Measurements from ENCODE around the gene AMELX.

Gene AMELX

DNA sequence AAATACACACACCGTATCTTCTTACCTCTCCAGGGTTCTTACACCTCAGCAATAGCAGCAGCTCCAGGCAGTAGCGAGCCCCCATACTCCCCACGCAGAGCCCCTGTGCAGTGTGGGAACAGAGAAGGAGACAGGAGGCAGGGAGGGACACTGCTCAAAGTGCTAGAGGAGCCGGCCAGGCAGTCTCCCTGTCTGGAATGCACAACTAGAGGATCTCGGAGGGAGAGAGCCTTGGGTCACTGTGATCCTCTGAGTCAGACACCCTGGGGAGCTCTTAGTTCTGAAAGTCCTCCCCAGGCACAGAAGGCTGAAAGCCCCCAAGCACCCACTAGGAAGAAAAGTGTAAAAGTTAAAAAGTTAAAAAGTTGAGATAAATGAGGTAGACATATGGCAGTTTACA, 16.0 kb downstream of the AMELX start:
- no peak for DNase-seq (ENCODE audit: low read depth in 3 of 3)

DNA sequence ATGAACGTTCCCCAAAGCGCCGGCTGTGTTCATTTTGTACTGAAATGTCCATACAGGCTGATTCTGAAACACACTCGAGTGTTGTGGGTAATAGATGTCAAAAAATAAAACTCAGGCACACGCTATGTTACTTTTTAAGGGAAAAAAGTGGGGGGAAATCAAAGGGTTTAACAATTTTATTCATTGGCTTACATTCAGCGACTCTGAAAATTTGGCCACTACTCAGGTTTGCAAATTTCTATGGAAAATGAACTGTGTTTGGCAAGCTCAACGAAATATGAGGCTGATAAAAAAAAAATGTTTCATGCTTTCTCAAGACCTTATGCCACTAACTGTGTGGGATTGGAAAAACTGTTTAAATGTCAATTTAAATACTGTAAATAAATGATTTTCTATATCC, 18.5 kb downstream of the AMELX start:
- DNase-seq (ENCODE audit: low read depth in 3 of 3), result no peak

DNA sequence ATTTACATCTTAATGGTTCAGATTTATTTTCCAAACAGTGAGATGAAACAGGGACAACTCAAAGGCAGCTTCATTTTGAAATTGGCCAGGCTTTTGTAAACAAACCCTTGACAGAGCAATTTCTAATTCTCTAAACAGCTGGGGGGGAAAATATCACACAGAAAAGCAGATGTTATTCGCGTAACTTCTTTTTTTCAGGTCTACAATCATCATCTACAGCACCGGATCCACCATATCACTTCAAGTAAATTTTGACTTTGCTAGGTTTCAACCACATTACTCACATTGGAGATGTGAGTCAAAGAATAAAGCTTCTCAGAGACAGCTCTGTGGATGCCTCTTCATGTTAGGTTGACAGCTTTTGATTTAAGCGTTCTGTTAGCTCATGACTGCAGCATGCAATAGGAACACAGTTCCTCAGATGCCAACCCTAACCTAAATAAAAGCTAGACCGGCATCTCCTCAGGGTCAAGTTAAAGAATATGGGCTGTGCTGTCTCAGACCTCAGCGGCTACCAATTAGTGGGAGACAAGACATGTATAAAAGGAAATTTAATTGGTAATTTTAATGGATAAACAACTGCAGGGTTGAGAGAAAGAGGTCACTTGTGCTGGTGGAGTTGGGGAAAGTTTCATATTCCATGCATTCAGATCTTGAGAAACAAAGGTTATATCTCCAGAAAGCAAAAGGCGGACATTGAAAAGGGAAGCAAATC, 26.8 kb downstream of the AMELX start:
- no peak for DNase-seq (ENCODE audit: low read depth in 3 of 3)

DNA sequence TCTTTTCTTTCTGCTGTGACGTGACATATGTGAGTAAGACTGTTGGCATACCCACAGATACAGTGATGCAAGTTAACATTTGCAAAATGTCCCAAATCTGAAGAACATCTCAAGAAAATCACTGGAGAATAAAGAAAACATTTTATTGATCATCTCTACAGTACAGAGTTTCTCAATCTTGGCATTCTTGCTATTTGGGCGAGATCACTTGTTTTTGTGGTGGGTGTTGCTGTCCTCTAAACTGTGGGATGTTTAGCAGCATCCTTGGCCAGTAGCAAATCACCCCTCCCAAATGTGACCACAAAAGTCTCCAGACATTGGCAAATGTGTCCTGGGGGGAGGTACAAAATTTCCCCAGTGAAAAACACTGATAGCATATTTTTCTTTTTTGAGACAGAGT, 28.8 kb downstream of the AMELX start:
- DNase-seq (ENCODE audit: low read depth in 3 of 3), result no peak

DNA sequence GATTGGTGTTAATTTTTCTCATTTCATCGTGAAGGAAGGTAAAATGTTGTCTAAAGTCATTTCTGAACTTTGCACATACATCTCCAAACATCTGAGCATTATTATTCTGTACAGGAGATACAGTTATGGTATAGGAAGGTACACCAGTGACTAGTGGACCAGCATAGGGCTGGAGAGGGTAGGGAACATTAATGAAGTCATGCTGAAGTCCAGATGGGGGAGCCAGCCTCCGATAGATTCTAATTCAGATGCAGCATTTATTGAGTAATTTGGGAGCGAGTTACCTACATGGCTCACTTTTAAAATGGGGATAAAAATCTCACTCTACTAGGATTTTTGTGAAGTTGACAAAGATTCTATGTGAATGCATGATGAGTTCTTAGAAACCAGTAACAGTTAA, 34.9 kb downstream of the AMELX start:
- no peak for DNase-seq (ENCODE audit: low read depth in 3 of 3)

DNA sequence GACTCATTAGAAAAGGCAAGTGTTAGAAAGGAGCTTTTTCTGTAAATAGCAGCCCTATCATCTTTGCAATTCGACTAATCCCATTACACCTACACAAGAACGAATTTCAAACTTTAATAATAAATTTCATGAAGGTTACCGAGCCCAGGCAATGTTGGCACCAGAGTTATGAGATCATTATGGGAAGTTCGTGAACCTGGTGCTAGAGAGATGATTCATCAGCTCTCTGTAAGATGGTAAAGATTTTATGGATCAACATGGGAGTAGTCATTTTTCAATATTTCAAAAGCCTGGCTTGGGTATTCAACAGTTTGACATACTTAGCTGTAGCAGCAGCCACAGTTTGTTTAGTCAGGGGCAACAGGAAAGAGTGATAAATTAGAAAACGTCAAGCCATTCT, 35.8 kb downstream of the AMELX start:
- no peak for DNase-seq (ENCODE audit: low read depth in 3 of 3)

DNA sequence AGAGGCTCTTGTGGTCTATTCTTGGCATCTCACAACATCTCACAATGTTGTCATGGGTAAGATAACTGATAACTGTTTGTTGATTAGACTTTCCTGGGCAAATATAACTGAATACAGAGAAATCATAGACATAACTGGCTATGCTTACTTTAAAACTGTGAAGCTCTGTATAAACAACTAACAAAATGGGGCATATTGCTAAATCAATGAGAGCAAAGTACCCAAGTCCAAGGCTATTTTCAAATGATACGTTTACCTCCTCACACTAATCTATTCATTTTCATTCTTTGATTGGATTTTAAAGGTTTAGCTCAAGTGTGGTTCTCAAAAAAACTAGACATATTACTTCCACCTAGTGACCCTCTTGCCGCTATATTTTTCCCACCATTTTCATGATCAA, 38.6 kb downstream of the AMELX start:
- no peak for DNase-seq (ENCODE audit: low read depth in 3 of 3)

DNA sequence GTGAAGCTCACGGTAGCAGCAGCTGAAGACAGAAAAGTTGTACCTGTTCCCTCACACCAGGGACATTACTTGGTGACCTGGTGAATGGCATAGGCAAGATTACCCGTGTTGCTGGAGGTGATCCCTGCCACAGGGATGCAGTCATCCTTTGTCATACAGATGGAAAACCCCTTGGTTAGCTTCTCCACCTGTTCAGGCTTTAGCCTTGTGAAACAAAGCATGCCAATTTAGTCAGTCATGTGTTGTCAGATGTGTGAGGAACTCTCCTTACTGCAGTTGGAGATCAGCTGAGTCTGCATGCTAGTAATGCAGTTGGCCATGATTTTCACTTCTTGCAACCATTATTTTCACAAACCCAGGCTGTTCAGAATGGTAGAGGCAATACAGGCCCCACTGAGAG, 41.0 kb downstream of the AMELX start:
- DNase-seq (ENCODE audit: low read depth in 3 of 3), result no peak

DNA sequence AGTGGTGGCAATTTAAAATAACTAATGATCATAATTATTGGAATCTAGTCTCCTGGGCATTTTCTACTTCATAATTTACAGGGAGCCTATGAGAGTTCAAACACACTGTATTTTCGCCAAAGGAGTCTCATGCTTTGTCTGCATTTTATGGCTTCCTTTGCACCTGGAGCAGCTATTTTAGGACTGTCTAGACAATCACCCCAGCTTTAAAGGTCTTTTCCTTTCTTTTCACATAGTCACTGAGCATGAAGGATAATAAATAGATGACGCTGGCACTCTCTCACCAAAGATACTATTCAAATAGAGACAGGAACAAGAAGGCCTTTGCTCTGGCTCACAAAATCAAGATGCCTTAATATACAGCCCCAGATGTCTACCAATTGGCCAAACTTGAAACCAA, 43.0 kb downstream of the AMELX start:
- DNase-seq (ENCODE audit: low read depth in 3 of 3), result no peak

DNA sequence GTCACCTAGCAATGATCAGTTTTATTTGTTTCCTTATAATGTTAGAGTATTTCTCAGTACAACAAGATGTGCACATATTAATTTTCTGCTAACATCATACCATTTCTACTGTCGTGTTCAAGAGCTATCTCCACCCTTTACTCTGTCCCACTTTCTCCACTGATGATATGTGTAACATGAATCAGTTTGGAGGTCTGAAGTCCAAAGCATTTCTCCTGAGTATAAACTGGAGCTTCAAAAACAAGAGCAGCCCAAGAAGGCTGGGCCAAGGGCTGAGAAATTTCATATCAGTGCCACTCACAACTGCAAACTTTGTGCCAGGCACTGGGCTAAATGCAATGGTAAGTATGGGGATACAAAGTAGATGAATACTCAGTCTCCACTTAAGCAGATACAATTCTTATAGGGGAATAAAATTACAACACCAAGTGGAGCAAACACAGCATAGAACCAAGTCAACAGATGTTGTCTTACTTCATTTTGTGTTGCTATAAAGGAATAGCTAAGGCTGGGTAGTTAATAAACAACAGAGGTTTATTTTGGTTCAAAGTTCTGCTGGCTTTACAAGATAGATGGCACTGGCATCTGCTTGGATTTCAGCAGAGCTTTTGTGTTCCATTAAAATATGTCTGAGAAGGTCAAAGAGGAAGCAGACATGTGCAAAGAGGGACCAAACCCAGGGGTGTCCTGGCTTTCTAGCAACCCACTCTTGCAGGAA, 44.2 kb downstream of the AMELX start:
- DNase-seq (ENCODE audit: low read depth in 3 of 3), result no peak

DNA sequence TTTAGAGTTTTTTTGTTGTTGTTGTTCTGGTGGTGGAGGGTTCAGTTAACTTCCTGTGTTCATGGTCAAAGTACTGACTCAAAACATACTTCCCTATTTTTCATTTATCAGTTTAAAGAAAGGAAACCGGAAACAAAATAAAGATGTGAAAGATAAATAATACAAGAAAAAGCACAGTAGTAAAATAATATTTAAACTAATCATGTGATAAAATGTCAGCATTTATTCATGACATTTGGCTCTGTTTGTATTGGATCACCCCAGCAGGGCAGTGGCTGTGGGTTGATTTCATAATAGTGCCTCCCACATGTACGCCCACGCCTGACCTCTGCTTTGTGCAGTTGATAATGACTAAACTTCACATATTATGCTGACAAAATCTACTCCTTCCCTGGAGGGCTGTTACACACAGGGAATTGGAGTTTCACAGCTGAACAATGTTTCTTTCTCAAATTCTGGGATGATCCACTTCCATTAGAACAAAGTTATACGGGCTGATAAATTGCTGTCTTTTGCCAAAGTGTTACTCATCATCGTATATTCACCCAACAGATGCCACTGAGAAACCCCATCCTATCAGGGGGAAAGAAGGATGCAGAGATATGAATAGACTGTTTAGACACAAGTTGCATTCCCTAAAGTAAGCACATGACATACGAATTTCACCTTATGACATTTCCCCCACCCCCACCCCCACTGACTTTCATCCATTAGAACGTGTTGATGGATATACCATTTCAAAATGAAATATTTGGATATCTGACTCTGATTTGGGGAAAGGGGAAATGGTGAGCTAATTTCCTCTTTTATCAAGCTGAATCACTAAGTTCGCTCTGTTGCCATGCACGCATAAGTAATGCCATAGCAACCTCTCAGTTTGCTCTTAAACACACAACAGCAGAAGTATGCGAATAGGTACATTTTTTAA, 48.3 kb downstream of the AMELX start:
- DNase-seq (ENCODE audit: low read depth in 3 of 3), result no peak

DNA sequence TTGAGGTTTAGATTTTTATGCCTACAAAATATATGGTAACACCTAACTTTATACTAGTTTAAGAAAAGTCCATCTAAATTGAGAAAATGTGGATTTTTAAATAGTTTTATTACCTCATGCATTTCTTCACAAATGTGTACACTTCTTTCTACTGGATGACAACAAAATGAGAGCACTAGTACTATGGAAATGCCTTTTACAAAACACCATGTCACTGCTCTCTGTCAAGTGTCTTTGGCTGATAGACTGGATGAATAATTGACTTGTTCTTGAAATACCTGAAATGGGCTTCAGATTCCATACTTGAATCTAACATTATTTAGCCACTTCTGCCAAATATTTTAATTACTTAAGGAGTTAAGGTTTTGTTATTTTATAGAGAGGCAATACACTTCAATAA, 49.5 kb downstream of the AMELX start:
- no peak for DNase-seq (ENCODE audit: low read depth in 3 of 3)

DNA sequence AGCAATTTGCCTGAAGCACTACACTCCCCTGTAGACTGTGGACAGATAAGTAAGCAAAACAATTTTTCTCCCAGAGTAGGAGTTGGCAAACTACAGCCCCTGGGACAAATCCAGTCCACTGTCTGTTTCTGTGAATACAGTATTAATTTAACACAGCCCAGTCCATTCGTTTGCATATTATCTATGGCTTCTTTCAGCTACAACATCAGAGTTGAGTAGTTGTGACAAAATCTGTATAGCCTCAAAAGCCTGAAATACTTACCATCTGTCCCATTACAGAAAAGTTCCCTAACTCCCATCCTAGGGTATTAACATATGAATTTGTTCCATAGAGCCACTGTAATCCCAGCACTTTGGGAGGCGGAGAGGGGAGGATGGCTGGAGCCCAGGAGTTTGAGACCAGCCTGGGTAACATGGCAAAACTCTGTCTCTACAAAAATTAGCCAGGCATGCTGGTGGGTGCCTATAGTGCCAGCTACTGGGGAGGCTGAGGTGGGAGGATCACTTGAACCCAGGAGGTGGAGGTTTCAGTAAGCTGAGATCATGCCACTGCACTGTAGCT, 53.0 kb downstream of the AMELX start:
- no peak for DNase-seq (ENCODE audit: low read depth in 3 of 3)

DNA sequence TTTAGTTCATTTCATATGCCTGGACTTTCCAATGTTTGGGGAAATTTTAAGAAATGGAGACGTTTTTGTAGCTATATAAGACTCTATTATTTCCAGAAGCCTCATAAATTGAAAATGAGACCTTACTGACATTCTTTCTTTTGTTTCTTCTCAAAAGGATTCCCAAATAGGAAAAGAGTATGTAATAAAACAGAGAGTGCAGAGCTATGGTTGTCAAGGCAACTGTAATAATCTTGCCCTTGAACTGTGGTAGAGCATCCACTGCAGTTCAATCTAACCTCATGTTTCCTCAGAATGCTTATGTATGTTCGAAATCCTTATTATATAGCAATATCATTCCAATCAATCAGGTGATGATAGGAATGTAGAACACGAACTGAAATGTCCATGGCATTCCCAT, 54.1 kb downstream of the AMELX start:
- no peak for DNase-seq (ENCODE audit: low read depth in 3 of 3)

DNA sequence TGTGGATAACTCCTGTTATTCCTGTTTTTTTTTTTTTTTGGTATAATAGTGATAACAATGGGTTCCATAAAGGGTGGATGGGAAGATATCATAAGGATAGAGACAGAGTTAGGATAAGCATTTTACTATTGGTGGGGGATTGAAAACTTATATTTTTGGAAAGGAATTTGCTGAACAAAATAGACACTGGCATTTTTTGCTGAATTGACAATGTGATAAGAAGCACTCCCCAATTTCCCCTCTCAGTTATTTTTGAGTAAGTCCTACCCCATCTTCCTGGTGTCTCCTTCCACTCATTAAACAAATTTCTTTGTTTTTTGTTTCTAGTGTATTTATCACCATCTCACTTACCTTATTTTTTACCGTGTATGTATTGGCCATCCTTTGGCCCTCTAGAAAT, 55.8 kb downstream of the AMELX start:
- no peak for DNase-seq (ENCODE audit: low read depth in 3 of 3)

DNA sequence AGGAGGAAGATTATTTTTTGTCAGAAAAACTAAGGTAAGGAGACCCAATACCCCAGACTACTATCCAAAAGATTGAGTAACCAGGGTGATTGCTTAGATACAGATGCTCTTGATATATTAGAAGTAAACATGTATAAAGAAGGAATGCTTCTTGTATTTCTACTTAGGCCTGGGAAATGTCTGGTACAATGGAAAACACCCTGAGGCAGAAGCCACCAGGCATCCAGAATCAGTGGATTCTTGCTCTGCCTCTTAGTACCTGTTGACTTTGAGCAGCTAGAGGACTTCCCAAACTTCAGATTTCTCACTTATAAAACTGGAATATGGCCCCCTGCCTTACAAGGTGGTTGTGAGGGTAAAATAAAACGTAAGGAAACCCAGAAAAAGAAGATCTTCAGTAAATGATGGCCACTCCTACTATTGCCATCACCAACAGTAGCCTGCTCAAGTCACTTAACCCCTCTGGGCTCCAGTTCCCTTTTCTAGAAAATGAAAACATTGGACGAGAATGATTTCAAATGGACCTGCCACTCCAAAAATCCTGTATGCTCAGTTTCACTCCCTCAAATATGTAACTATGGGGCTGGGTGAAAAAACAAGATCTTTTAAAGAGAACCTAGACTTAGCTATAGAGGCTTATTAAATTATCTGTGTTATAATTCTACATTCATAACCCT, 56.6 kb downstream of the AMELX start:
- DNase-seq (ENCODE audit: low read depth in 3 of 3), result no peak
